CD4-positive, alpha-beta T cell treated with Interferon alpha-2 for 1 hour (primary cell): ENCODE measurements around the gene CRYL1.

Experiments
- DNase-seq, 2 donors: peaks; one replicate each; pipeline ENCODE4 v3.0.0-alpha.2; 2020 to 2022

Gene CRYL1

GRCh38 chr13:20362484-20363041, 163.1 kb downstream of the CRYL1 start:
- DNase-seq: no peak

- no peak for DNase-seq
Measured at GRCh38 chr13:20360835-20361412, 164.7 kb downstream of the CRYL1 start.

GRCh38 chr13:20360041-20360491, 165.6 kb downstream of the CRYL1 start:
- no peak for DNase-seq

DNA sequence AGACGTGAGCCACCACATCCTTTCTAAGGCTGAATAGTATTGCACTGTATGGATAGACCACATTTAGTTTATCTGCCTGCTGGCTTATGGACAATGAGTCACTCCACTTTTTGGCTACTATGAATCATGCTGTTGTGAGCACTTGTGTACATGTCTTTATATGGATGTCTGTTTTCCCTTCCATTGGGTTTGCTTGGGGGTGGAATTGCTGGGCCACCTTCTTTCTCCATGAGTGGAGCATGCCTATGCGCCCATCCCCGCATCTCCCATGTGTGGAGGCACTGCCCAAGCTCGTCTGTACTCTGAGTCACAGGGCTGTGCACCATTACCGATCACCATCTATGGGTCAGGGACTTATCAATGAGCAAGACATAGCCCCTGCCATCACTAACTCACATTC, 166.3 kb downstream of the CRYL1 start:
- no peak for DNase-seq

GRCh38 chr13:20358022-20358421, 167.6 kb downstream of the CRYL1 start:
- no peak for DNase-seq

DNA sequence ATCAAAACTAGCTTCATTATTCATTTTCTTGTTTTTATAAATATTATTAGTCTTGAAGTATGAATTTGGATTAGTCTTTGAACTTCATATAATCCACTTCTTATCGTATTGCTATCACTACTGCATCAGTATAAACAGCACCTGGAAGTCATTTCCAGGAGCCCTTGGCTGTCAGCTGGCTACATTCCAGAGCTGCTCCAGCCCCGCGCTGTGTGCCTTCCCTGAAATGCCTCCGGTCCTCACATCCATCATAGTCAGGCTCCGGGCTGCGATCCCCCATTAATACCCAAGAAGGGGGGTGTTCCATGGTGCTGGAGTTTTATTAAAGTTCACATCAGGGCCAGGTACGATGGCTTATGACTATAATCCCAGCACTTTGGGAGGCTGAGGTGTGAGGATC, 169.2 kb downstream of the CRYL1 start:
- DNase-seq: no peak

GRCh38 chr13:20354722-20355121, 170.9 kb downstream of the CRYL1 start:
- no peak for DNase-seq

DNA sequence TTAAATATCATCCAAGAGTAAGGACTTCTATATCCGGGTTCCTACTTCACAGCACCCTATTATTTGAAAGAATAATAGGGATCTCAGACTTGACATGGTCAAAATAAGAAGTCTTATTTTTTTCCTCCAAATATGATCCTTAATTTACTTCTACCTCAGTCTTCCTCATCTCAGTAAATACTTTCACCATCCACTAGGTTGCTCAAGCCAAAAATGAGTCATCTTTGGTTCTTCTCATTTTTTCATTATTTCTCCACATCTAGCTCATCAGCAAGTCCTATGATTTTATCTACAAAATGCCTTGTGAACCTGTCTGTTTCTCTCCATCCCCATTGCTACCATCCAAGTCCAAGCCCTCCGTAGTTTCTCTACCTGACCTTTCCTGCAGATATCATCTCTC, 171.7 kb downstream of the CRYL1 start:
- no peak for DNase-seq
